Activated T-helper 17 cell treated with anti-CD3 and anti-CD28 coated beads, Interleukin-2, amount 50 U/mL, for 72 hours (primary cell): Measurements from ENCODE around the gene SUCLG2. TPM values are rescaled to one million over a fixed set of nuclear protein-coding genes. Genes with fewer than 3 reads are reported as not detected.

Source experiments
- ATAC-seq: fragments of 150-1000 bp; cut with Tn5 transposase; replicated peaks from 2 replicates; pipeline ENCODE4 v1.10.0; 2021; ENCODE audit warnings: mild to moderate bottlenecking, moderate library complexity
- H3K27ac Mint-ChIP-seq: one replicate; pipeline ENCODE4 v1.8.0; 2022; ENCODE audit warnings: mixed read lengths
- H3K27me3 Mint-ChIP-seq: one replicate; pipeline ENCODE4 v1.8.0; 2022; ENCODE audit warnings: mixed read lengths
- H3K36me3 Mint-ChIP-seq: one replicate; pipeline ENCODE4 v1.8.0; 2022; ENCODE audit warnings: low read depth, mild to moderate bottlenecking, mixed read lengths
- H3K4me1 Mint-ChIP-seq: one replicate; pipeline ENCODE4 v1.8.0; 2022; ENCODE audit warnings: mixed read lengths
- H3K4me3 Mint-ChIP-seq: one replicate; pipeline ENCODE4 v1.8.0; 2022; ENCODE audit warnings: mild to moderate bottlenecking, mixed read lengths
- H3K9me3 Mint-ChIP-seq: one replicate; pipeline ENCODE4 v1.8.0; 2022; ENCODE audit warnings: mixed read lengths
- total RNA-seq, 2 donors: library from RNA; stranded (reverse); gene quantifications; one replicate each; pipeline ENCODE4 v1.2.3, GENCODE V29; 2022

The SUCLG2 gene
- 10 to 100 TPM; 34.3 to 42.5 TPM for total RNA-seq

GRCh38 chr3:67654099-67654843, at the start of gene SUCLG2:
SUCLG2 (minus strand) TSS chr3:67654612; CDS start chr3:67654586, 26 bp downstream.
- peak within 1 kb of the TSS; percentile 80 for H3K4me3 Mint-ChIP-seq
- peak within 1 kb of the TSS; percentile 83 for H3K27ac Mint-ChIP-seq
- no peaks in the 10 kb centered on the region for H3K27me3 Mint-ChIP-seq
- ATAC-seq = peak; percentile 75
- no peaks in the 10 kb centered on the region for H3K9me3 Mint-ChIP-seq
- peaks cover 19% of the 10 kb centered on the region for H3K36me3 Mint-ChIP-seq
- peaks cover 32% of the 10 kb centered on the region for H3K4me1 Mint-ChIP-seq

GRCh38 chr3:67700596-67700995, 46.2 kb upstream of the SUCLG2 start:
- Mint-ChIP-seq H3K36me3 (no peaks in the 10 kb centered on the region), H3K27me3 (no peaks in the 10 kb centered on the region), H3K27ac (no peak overlapping the region), H3K4me1 (no peaks in the 10 kb centered on the region), H3K4me3 (no peak overlapping the region), H3K9me3 (no peaks in the 10 kb centered on the region)
- no peak for ATAC-seq

- Mint-ChIP-seq H3K36me3 (no peaks in the 10 kb centered on the region), H3K9me3 (no peaks in the 10 kb centered on the region), H3K4me1 (no peaks in the 10 kb centered on the region), H3K4me3 (no peak overlapping the region), H3K27me3 (no peaks in the 10 kb centered on the region), H3K27ac (no peak overlapping the region)
- ATAC-seq = no peak
Measured at GRCh38 chr3:67699882-67700281, 45.5 kb upstream of the SUCLG2 start.

- Mint-ChIP-seq H3K27ac (no peak overlapping the region), H3K9me3 (peaks cover 4% of the 10 kb centered on the region), H3K4me1 (no peaks in the 10 kb centered on the region), H3K4me3 (no peak overlapping the region), H3K27me3 (peaks cover 4% of the 10 kb centered on the region), H3K36me3 (no peaks in the 10 kb centered on the region)
- ATAC-seq = no peak
Measured at GRCh38 chr3:67692621-67693020, 38.2 kb upstream of the SUCLG2 start.

- Mint-ChIP-seq H3K27ac (no peak overlapping the region), H3K4me3 (no peak overlapping the region)
- ATAC-seq = no peak
Measured at GRCh38 chr3:67691926-67692325, 37.5 kb upstream of the SUCLG2 start.

GRCh38 chr3:67691207-67691606, 36.8 kb upstream of the SUCLG2 start:
- Mint-ChIP-seq H3K4me3 (no peak overlapping the region), H3K36me3 (no peaks in the 10 kb centered on the region), H3K27me3 (peaks cover 4% of the 10 kb centered on the region), H3K27ac (no peak overlapping the region), H3K4me1 (peaks cover 3% of the 10 kb centered on the region), H3K9me3 (peaks cover 4% of the 10 kb centered on the region)
- no peak for ATAC-seq

More at GRCh38 chr3:67691926-67692325, 37.5 kb upstream of the SUCLG2 start:
- peaks cover 4% of the 10 kb centered on the region for H3K9me3 Mint-ChIP-seq
- H3K36me3 Mint-ChIP-seq = no peaks in the 10 kb centered on the region
- H3K4me1 Mint-ChIP-seq = no peaks in the 10 kb centered on the region
- peaks cover 4% of the 10 kb centered on the region for H3K27me3 Mint-ChIP-seq

- H3K36me3 Mint-ChIP-seq = no peaks in the 10 kb centered on the region
- H3K27me3 Mint-ChIP-seq = peaks cover 4% of the 10 kb centered on the region
- no peak overlapping the region for H3K27ac Mint-ChIP-seq
- ATAC-seq = no peak
- H3K9me3 Mint-ChIP-seq = peaks cover 4% of the 10 kb centered on the region
- no peak overlapping the region for H3K4me3 Mint-ChIP-seq
- H3K4me1 Mint-ChIP-seq = peaks cover 9% of the 10 kb centered on the region
Measured at GRCh38 chr3:67689806-67690205, 35.4 kb upstream of the SUCLG2 start.

- Mint-ChIP-seq H3K27ac (no peak overlapping the region), H3K36me3 (no peaks in the 10 kb centered on the region), H3K27me3 (no peaks in the 10 kb centered on the region), H3K4me1 (peaks cover 9% of the 10 kb centered on the region), H3K9me3 (no peaks in the 10 kb centered on the region), H3K4me3 (no peak overlapping the region)
- peak; percentile 70 for ATAC-seq
Measured at GRCh38 chr3:67688231-67688630, 33.8 kb upstream of the SUCLG2 start.

GRCh38 chr3:67686069-67686468, 31.7 kb upstream of the SUCLG2 start:
- Mint-ChIP-seq H3K4me1 (peaks cover 9% of the 10 kb centered on the region), H3K9me3 (no peaks in the 10 kb centered on the region), H3K27me3 (no peaks in the 10 kb centered on the region), H3K36me3 (no peaks in the 10 kb centered on the region), H3K4me3 (peak overlapping the region; percentile 47), H3K27ac (peak overlapping the region; percentile 4)
- ATAC-seq = no peak

GRCh38 chr3:67685499-67685898, 31.1 kb upstream of the SUCLG2 start:
- peak overlapping the region; percentile 4 for H3K27ac Mint-ChIP-seq
- no peaks in the 10 kb centered on the region for H3K36me3 Mint-ChIP-seq
- H3K4me1 Mint-ChIP-seq = peaks cover 9% of the 10 kb centered on the region
- no peaks in the 10 kb centered on the region for H3K27me3 Mint-ChIP-seq
- H3K4me3 Mint-ChIP-seq = peak overlapping the region; percentile 47
- H3K9me3 Mint-ChIP-seq = no peaks in the 10 kb centered on the region
- ATAC-seq = peak; percentile 67

GRCh38 chr3:67684211-67684610, 29.8 kb upstream of the SUCLG2 start:
- H3K27me3 Mint-ChIP-seq = no peaks in the 10 kb centered on the region
- H3K4me1 Mint-ChIP-seq = peaks cover 9% of the 10 kb centered on the region
- no peak overlapping the region for H3K27ac Mint-ChIP-seq
- H3K4me3 Mint-ChIP-seq = no peak overlapping the region
- no peak for ATAC-seq
- no peaks in the 10 kb centered on the region for H3K36me3 Mint-ChIP-seq
- no peaks in the 10 kb centered on the region for H3K9me3 Mint-ChIP-seq

- Mint-ChIP-seq H3K36me3 (no peaks in the 10 kb centered on the region), H3K4me3 (no peak overlapping the region), H3K9me3 (no peaks in the 10 kb centered on the region), H3K27ac (no peak overlapping the region), H3K4me1 (peaks cover 16% of the 10 kb centered on the region), H3K27me3 (no peaks in the 10 kb centered on the region)
- no peak for ATAC-seq
Measured at GRCh38 chr3:67683522-67683921, 29.1 kb upstream of the SUCLG2 start.

GRCh38 chr3:67678665-67679064, 24.3 kb upstream of the SUCLG2 start:
- no peak overlapping the region for H3K27ac Mint-ChIP-seq
- peaks cover 5% of the 10 kb centered on the region for H3K9me3 Mint-ChIP-seq
- no peak overlapping the region for H3K4me3 Mint-ChIP-seq
- peak; percentile 63 for ATAC-seq
- H3K27me3 Mint-ChIP-seq = no peaks in the 10 kb centered on the region
- H3K36me3 Mint-ChIP-seq = no peaks in the 10 kb centered on the region
- peaks cover 11% of the 10 kb centered on the region for H3K4me1 Mint-ChIP-seq

- H3K36me3 Mint-ChIP-seq = no peaks in the 10 kb centered on the region
- no peak overlapping the region for H3K4me3 Mint-ChIP-seq
- no peaks in the 10 kb centered on the region for H3K27me3 Mint-ChIP-seq
- peaks cover 5% of the 10 kb centered on the region for H3K9me3 Mint-ChIP-seq
- no peak overlapping the region for H3K27ac Mint-ChIP-seq
- peaks cover 9% of the 10 kb centered on the region for H3K4me1 Mint-ChIP-seq
- no peak for ATAC-seq
Measured at GRCh38 chr3:67674055-67674454, 19.6 kb upstream of the SUCLG2 start.

- no peak overlapping the region for H3K27ac Mint-ChIP-seq
- peaks cover 5% of the 10 kb centered on the region for H3K9me3 Mint-ChIP-seq
- no peaks in the 10 kb centered on the region for H3K27me3 Mint-ChIP-seq
- no peaks in the 10 kb centered on the region for H3K36me3 Mint-ChIP-seq
- H3K4me3 Mint-ChIP-seq = no peak overlapping the region
- peaks cover 23% of the 10 kb centered on the region for H3K4me1 Mint-ChIP-seq
- peak; percentile 57 for ATAC-seq
Measured at GRCh38 chr3:67662733-67663132, 8.3 kb upstream of the SUCLG2 start.
